Uterus (tissue), 2 donors: Measurements from ENCODE around the gene SEMA6B.

Experiments
- CTCF ChIP-seq, 4 experiments: fragments of 200-600 bp in 2 of 4; fragments of 450-650 bp in 2 of 4; sonication (generic) in 2 of 4; IDR thresholded peaks; one replicate each; pipeline ENCODE4 v1.5.1; 2016 to 2019; ENCODE audit warnings: antibody characterized with exemption in 4 of 4, mild to moderate bottlenecking in 2 of 4, moderate library complexity in 1 of 4
- POLR2A ChIP-seq, 2 donors: fragments of 450-650 bp; IDR thresholded peaks; one replicate each; pipeline ENCODE4 v1.6.1; 2016; ENCODE audit warnings: antibody characterized with exemption in 2 of 2, mild to moderate bottlenecking in 1 of 2, moderate library complexity in 1 of 2

DNA sequence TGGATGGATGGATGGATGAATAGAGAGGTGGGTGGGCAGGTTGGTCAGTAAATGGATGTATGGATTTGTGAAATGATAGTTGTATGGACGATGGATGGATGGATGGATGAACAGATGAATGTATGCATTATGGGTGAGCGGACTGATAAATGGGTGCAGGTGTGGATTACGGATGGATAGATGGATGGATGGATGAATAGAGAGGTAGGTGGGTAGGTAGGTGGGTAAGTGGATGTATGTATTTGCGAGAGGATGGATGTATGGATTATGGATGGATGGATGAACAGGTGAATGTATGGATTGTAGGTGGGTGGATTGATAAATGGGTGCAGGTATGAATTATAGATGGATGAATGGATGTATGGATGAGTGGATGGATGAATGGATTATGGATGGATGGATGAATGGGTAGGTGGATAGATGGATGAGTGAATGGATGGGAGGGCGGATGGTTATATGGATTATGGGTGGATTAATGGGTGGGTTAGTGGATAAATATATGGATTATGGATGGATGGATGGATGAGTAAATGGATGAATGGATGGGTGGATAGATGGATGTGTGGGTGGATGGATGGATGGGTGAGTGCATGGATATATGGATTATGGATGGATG, 42.8 kb upstream of the SEMA6B start:
- TF ChIP-seq CTCF (IDR thresholded peaks at IDR 0.05) (no peak), POLR2A (IDR thresholded peaks at IDR 0.05) (no peak)
